Measurements from ENCODE around the gene AP3S2.
"Not testable (repeated sequence)": the region's sequence is repeated elsewhere in the genome, so short reads cannot be mapped to it uniquely, and the experiment has no call there.

AP3S2 gene

DNA sequence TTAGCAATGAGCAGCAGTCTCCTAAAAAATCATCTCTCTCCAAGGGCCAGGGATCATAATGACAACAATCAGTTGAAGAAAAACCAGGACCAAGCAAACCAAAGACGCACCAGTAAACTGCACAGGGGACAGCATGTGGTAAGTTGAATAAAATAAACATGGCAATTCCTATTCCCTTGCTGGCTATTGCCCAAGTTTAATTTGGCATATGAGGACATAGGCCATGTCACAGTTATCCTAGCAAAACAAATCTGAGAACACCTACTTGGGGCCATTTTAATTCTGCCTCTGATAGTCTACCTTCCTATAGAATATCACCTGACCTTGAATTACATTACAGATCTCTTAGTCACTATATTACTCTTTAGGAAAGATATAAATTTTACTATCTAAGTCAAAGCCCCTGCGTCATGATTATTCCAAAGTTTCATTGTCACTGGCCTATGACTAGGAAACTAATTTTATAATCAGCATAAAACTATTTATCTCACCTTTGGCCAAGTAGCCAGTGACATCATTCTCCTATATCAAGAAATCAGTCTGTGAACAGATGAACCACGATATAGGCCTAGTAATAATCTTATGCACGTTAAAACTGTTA is 23.0 kb downstream of the AP3S2 start:
- no peak overlapping the region for H3K4me2 ChIP-seq (ENCODE audit: insufficient read depth, low read length)
- H4K20me1 ChIP-seq (ENCODE audit: insufficient read depth, low read length): no peaks in the 10 kb centered on the region
- H3K27ac ChIP-seq (ENCODE audit: low read length): no peak overlapping the region
- H3K9ac ChIP-seq (ENCODE audit: low read depth, low read length): no peak overlapping the region
- DNase-seq: no peak
- no peak for ATAC-seq (ENCODE audit: insufficient read depth, low read depth)
- no peaks in the 10 kb centered on the region for H3K27me3 ChIP-seq (ENCODE audit: insufficient read depth, low read length, poor library complexity)
- peaks cover 36% of the 10 kb centered on the region for H3K36me3 ChIP-seq (ENCODE audit: insufficient read depth, low read length)
- H3K4me3 ChIP-seq (ENCODE audit: low read depth in 1 of 2, low read length in 2 of 2): no peak overlapping the region
- H2AFZ ChIP-seq (ENCODE audit: low read depth, low read length): no peak overlapping the region
- TF ChIP-seq, protein P1, sequence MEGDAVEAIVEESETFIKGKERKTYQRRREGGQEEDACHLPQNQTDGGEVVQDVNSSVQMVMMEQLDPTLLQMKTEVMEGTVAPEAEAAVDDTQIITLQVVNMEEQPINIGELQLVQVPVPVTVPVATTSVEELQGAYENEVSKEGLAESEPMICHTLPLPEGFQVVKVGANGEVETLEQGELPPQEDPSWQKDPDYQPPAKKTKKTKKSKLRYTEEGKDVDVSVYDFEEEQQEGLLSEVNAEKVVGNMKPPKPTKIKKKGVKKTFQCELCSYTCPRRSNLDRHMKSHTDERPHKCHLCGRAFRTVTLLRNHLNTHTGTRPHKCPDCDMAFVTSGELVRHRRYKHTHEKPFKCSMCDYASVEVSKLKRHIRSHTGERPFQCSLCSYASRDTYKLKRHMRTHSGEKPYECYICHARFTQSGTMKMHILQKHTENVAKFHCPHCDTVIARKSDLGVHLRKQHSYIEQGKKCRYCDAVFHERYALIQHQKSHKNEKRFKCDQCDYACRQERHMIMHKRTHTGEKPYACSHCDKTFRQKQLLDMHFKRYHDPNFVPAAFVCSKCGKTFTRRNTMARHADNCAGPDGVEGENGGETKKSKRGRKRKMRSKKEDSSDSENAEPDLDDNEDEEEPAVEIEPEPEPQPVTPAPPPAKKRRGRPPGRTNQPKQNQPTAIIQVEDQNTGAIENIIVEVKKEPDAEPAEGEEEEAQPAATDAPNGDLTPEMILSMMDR (IDR thresholded peaks at IDR 0.05; ENCODE audit: borderline replicate concordance, extremely low read depth, low read length, poor library complexity, severe bottlenecking): no peak
- TF ChIP-seq EZH2 (IDR thresholded peaks at IDR 0.05; ENCODE audit: borderline replicate concordance, low read depth, low read length, severe bottlenecking): no peak
- H3K79me2 ChIP-seq (ENCODE audit: insufficient read depth, low read length): no peaks in the 10 kb centered on the region
- no peaks in the 10 kb centered on the region for H3K9me3 ChIP-seq (ENCODE audit: insufficient read depth, low read length, severe bottlenecking)
- peaks cover 10% of the 10 kb centered on the region; the same call in 1 of the 2 replicates for H3K4me1 ChIP-seq (ENCODE audit: insufficient read depth, low read length)

DNA sequence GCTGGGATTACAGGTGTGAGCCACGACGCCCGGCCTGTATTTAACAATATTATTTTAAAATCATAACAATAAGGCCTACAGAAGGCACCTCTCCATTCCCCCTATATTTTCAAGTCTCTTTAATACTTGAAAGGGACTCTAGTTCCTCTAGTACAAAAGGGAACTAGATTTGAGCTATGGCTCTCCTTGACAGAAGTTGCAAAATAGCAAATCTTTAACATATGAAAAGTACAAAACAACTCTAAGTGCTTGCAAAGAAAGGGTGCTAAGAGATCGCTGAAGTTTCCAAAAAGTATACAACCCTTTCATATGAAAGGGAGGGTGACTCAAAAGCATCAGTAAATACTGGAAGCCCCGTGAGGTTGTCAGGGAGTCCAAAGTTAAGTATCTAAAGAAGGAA is 23.8 kb downstream of the AP3S2 start:
- no peak for DNase-seq
- H3K27me3 ChIP-seq (ENCODE audit: insufficient read depth, low read length, poor library complexity): no peaks in the 10 kb centered on the region
- H3K27ac ChIP-seq (ENCODE audit: low read length): no peak overlapping the region
- H3K79me2 ChIP-seq (ENCODE audit: insufficient read depth, low read length): no peaks in the 10 kb centered on the region
- no peaks in the 10 kb centered on the region for H3K9me3 ChIP-seq (ENCODE audit: insufficient read depth, low read length, severe bottlenecking)
- ATAC-seq (ENCODE audit: insufficient read depth, low read depth): no peak
- H2AFZ ChIP-seq (ENCODE audit: low read depth, low read length): no peak overlapping the region
- TF ChIP-seq, protein P1 (IDR thresholded peaks at IDR 0.05; ENCODE audit: borderline replicate concordance, extremely low read depth, low read length, poor library complexity, severe bottlenecking): no peak
- no peak for TF ChIP-seq EZH2 (IDR thresholded peaks at IDR 0.05; ENCODE audit: borderline replicate concordance, low read depth, low read length, severe bottlenecking)
- H3K4me3 ChIP-seq (ENCODE audit: low read depth in 1 of 2, low read length in 2 of 2): no peak overlapping the region
- H3K9ac ChIP-seq (ENCODE audit: low read depth, low read length): no peak overlapping the region
- H3K4me2 ChIP-seq (ENCODE audit: insufficient read depth, low read length): no peak overlapping the region
- peaks cover 6% of the 10 kb centered on the region; the same call in 1 of the 2 replicates for H3K4me1 ChIP-seq (ENCODE audit: insufficient read depth, low read length)
- peaks cover 41% of the 10 kb centered on the region for H3K36me3 ChIP-seq (ENCODE audit: insufficient read depth, low read length)
- no peaks in the 10 kb centered on the region for H4K20me1 ChIP-seq (ENCODE audit: insufficient read depth, low read length)

DNA sequence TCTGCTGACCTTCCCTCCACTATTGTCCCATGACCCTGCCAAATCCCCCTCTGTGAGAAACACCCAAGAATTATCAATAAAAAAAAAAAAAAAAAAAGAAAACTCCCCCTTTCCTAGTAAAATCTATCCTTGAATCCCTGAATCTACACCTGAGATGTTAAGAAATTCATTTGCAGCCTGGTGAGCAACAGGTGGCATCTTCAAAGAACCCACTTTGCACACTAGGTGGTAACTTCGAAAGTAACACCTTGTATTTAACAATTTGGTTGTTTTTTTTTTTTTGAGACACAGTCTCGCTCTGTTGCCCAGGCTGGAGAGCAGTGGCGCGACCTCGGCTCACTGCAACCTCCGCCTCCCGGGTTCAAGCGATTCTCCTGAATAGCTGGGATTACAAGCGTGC is 24.3 kb downstream of the AP3S2 start:
- H4K20me1 ChIP-seq (ENCODE audit: insufficient read depth, low read length); ATAC-seq (ENCODE audit: insufficient read depth, low read depth); DNase-seq; H3K9me3 ChIP-seq (ENCODE audit: insufficient read depth, low read length, severe bottlenecking); H2AFZ ChIP-seq (ENCODE audit: low read depth, low read length); H3K27me3 ChIP-seq (ENCODE audit: insufficient read depth, low read length, poor library complexity); H3K9ac ChIP-seq (ENCODE audit: low read depth, low read length); H3K4me2 ChIP-seq (ENCODE audit: insufficient read depth, low read length); H3K79me2 ChIP-seq (ENCODE audit: insufficient read depth, low read length); H3K27ac ChIP-seq (ENCODE audit: low read length); H3K4me1 ChIP-seq (ENCODE audit: insufficient read depth, low read length); H3K4me3 ChIP-seq (ENCODE audit: low read depth in 1 of 2, low read length in 2 of 2): not testable (repeated sequence)
- H3K36me3 ChIP-seq (ENCODE audit: insufficient read depth, low read length): peaks cover 41% of the 10 kb centered on the region

DNA sequence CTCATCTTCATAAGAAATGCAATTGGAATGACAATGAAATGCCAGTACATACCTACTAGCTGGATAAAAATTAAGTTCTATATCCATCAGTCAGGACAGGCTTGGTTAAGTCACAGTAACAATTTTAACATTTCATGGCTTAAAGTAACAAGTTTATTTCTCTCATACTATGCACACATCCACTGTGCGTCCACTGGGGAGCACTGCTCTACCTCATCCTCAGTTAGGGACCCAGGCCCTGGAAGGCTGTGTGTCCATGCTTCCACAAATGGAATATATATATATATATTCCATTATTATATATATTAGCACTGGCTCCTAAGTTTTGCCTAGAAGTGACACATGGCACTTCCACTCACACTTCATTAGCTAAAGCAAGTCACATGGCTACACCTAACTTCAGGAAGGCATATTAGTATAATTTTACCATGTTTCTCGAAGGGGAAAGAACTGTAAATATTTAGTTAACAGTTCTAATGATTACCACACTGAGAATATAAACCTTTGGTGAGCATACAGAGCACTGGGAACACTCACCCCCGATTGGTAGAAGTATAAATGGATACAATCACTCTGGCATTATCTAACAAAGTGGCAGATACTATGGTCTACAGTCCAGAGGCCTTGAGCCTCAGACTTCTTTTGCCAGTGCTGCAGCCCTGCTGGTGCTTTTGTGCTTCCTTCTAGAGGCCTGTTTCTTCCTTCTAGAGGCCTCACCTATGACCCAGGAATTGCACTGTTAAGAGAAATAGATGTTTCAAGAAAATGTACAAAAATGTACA is 28.6 kb downstream of the AP3S2 start:
- peaks cover 41% of the 10 kb centered on the region for H3K36me3 ChIP-seq (ENCODE audit: insufficient read depth, low read length)
- TF ChIP-seq EZH2 (IDR thresholded peaks at IDR 0.05; ENCODE audit: borderline replicate concordance, low read depth, low read length, severe bottlenecking): no peak
- TF ChIP-seq, protein P1 (IDR thresholded peaks at IDR 0.05; ENCODE audit: borderline replicate concordance, extremely low read depth, low read length, poor library complexity, severe bottlenecking): no peak
- no peak overlapping the region for H3K27ac ChIP-seq (ENCODE audit: low read length)
- H3K4me1 ChIP-seq (ENCODE audit: insufficient read depth, low read length): no peaks in the 10 kb centered on the region
- H3K9me3 ChIP-seq (ENCODE audit: insufficient read depth, low read length, severe bottlenecking): no peaks in the 10 kb centered on the region
- no peaks in the 10 kb centered on the region for H3K79me2 ChIP-seq (ENCODE audit: insufficient read depth, low read length)
- H2AFZ ChIP-seq (ENCODE audit: low read depth, low read length): no peak overlapping the region
- no peak for DNase-seq
- H3K9ac ChIP-seq (ENCODE audit: low read depth, low read length): no peak overlapping the region
- H4K20me1 ChIP-seq (ENCODE audit: insufficient read depth, low read length): no peaks in the 10 kb centered on the region
- H3K4me2 ChIP-seq (ENCODE audit: insufficient read depth, low read length): no peak overlapping the region
- ATAC-seq (ENCODE audit: insufficient read depth, low read depth): no peak
- H3K4me3 ChIP-seq (ENCODE audit: low read depth in 1 of 2, low read length in 2 of 2): no peak overlapping the region
- no peaks in the 10 kb centered on the region for H3K27me3 ChIP-seq (ENCODE audit: insufficient read depth, low read length, poor library complexity)
